HepG2 (cell line): ENCODE measurements around the gene NACC2. TPM values are rescaled to one million over a fixed set of nuclear protein-coding genes. Genes with fewer than 3 reads are reported as not detected.
A peak's percentile ranks its signal among the peaks of the same experiment; 100 is the strongest.

ENCODE experiments used
- BRCA1 ChIP-seq: sonication (generic); formaldehyde crosslinking; IDR thresholded peaks from 2 replicates; pipeline ENCODE4 v1.4.0; 2020; ENCODE audit warnings: missing genetic modification reagents
- CBX1 ChIP-seq: IDR thresholded peaks from one replicate; pipeline ENCODE4 v1.6.1; 2016; ENCODE audit warnings: antibody characterized with exemption, low read depth
- ETV5 ChIP-seq: IDR thresholded peaks from 2 replicates; pipeline ENCODE4 v1.6.1; 2018; ENCODE audit warnings: missing biosample characterization, missing genetic modification reagents, inconsistent platforms, borderline replicate concordance
- FOSL2 ChIP-seq: sonication (generic); formaldehyde crosslinking; IDR thresholded peaks from 2 replicates; pipeline ENCODE4 v1.4.0; 2020; ENCODE audit warnings: missing genetic modification reagents
- HNRNPH1 ChIP-seq: fragments of 200-400 bp; formaldehyde crosslinking; optimal IDR thresholded peaks from 2 replicates; pipeline ENCODE3; 2017; ENCODE audit warnings: mild to moderate bottlenecking, low read depth, low read length
- IKZF1 ChIP-seq: fragments of 450-650 bp; IDR thresholded peaks from 2 replicates; pipeline ENCODE4 v1.7.1; 2016
- NAIF1 ChIP-seq: sonication (generic); formaldehyde crosslinking; IDR thresholded peaks from 2 replicates; pipeline ENCODE4 v1.5.0; 2020; ENCODE audit warnings: mild to moderate bottlenecking, missing genetic modification reagents, borderline replicate concordance
- NFYB ChIP-seq: sonication (generic); formaldehyde crosslinking; IDR thresholded peaks from 2 replicates; pipeline ENCODE4 v1.4.0; 2020; ENCODE audit warnings: missing genetic modification reagents
- PHF21A ChIP-seq: sonication (generic); formaldehyde crosslinking; IDR thresholded peaks from 2 replicates; pipeline ENCODE4 v1.5.0; 2020; ENCODE audit warnings: mild to moderate bottlenecking, missing genetic modification reagents
- SMAD1 ChIP-seq: sonication (generic); formaldehyde crosslinking; IDR thresholded peaks from 2 replicates; pipeline ENCODE4 v1.4.0; 2020; ENCODE audit warnings: missing genetic modification reagents, low read depth, mild to moderate bottlenecking, borderline replicate concordance
- TBX3 ChIP-seq: fragments of 450-650 bp; IDR thresholded peaks from 2 replicates; pipeline ENCODE4 v1.6.1; 2017; ENCODE audit warnings: antibody characterized with exemption, mild to moderate bottlenecking, inconsistent platforms, borderline replicate concordance
- TRIM24 ChIP-seq: sonication (generic); formaldehyde crosslinking; IDR thresholded peaks from 2 replicates; pipeline ENCODE4 v1.8.0; 2022; ENCODE audit warnings: mild to moderate bottlenecking, missing genetic modification reagents
- ZFP36L1 ChIP-seq: sonication (generic); formaldehyde crosslinking; IDR thresholded peaks from 2 replicates; pipeline ENCODE4 v1.8.0; 2022; ENCODE audit warnings: mild to moderate bottlenecking, missing genetic modification reagents, moderate library complexity
- ZNF235 ChIP-seq: sonication (generic); formaldehyde crosslinking; IDR thresholded peaks from 2 replicates; pipeline ENCODE4 v1.8.1; 2023; ENCODE audit warnings: mild to moderate bottlenecking, missing genetic modification reagents, borderline replicate concordance
- ZNF282 ChIP-seq: fragments of 450-650 bp; IDR thresholded peaks from 2 replicates; pipeline ENCODE4 v1.6.1; 2018; ENCODE audit not compliant: partially characterized antibody
- ZNF333 ChIP-seq: sonication (generic); formaldehyde crosslinking; IDR thresholded peaks from 2 replicates; pipeline ENCODE4 v1.4.0; 2020; ENCODE audit warnings: mild to moderate bottlenecking, missing genetic modification reagents, borderline replicate concordance
- ZNF382 ChIP-seq: sonication (generic); formaldehyde crosslinking; IDR thresholded peaks from 2 replicates; pipeline ENCODE4 v1.5.0; 2020; ENCODE audit warnings: missing genetic modification reagents, mild to moderate bottlenecking, borderline replicate concordance
- ZNF451 ChIP-seq: sonication (generic); formaldehyde crosslinking; IDR thresholded peaks from 2 replicates; pipeline ENCODE4 v1.5.0; 2020; ENCODE audit warnings: mild to moderate bottlenecking, missing genetic modification reagents
- ZNF468 ChIP-seq: sonication (generic); formaldehyde crosslinking; IDR thresholded peaks from 2 replicates; pipeline ENCODE4 v1.8.0; 2022; ENCODE audit warnings: mild to moderate bottlenecking, moderate library complexity, missing genetic modification reagents
- ZNF773 ChIP-seq: sonication (generic); formaldehyde crosslinking; IDR thresholded peaks from 2 replicates; pipeline ENCODE4 v1.4.0; 2020; ENCODE audit warnings: missing genetic modification reagents, borderline replicate concordance
- ZNF780A ChIP-seq: sonication (generic); formaldehyde crosslinking; IDR thresholded peaks from 2 replicates; pipeline ENCODE4 v1.8.0; 2022; ENCODE audit warnings: mild to moderate bottlenecking, missing genetic modification reagents, moderate library complexity
- ZNF839 ChIP-seq: sonication (generic); formaldehyde crosslinking; IDR thresholded peaks from 2 replicates; pipeline ENCODE4 v1.4.0; 2020; ENCODE audit warnings: missing genetic modification reagents, mild to moderate bottlenecking, borderline replicate concordance
- ZNF891 ChIP-seq: sonication (generic); formaldehyde crosslinking; IDR thresholded peaks from 2 replicates; pipeline ENCODE4 v1.5.0; 2020; ENCODE audit warnings: mild to moderate bottlenecking, missing genetic modification reagents
- polyA plus RNA-seq, 8 experiments: library from polyadenylated mRNA; depleted of rRNA in 3 of 8; stranded (reverse) in 7 of 8; unstranded in 1 of 8; fragments of >200 nt; fragmentation: Illumina TruSeq in 4 of 8; extraction: Trizol in 4 of 8; gene quantifications; 2 replicates each; pipeline versions ENCODE4 v1.2.1 to v1.2.3, GENCODE V29; 2011 to 2016; ENCODE audit warnings: low read depth in 4 of 8, missing spikeins in 1 of 8, mixed read lengths in 1 of 8; ENCODE audit not compliant: insufficient read depth in 1 of 8
- total RNA-seq, 5 experiments: library from RNA; depleted of rRNA; stranded (reverse); fragments of >200 nt; fragmentation: Illumina TruSeq; extraction: Trizol; gene quantifications; 2 replicates each; pipeline ENCODE4 v1.2.3, GENCODE V29; 2016; ENCODE audit warnings: low read depth in 1 of 5
- TF ChIP-seq, protein P1 (sequence below): sonication (generic); formaldehyde crosslinking; IDR thresholded peaks from 2 replicates; pipeline ENCODE4 v1.4.0; 2020; ENCODE audit warnings: missing genetic modification reagents, borderline replicate concordance
- TF ChIP-seq, protein P2 (sequence below): IDR thresholded peaks from 2 replicates; pipeline ENCODE4 v1.6.1; 2016
- TF ChIP-seq, protein P3 (sequence below): sonication (generic); formaldehyde crosslinking; IDR thresholded peaks from 2 replicates; pipeline ENCODE4 v1.8.0; 2022; ENCODE audit warnings: low read depth, missing genetic modification reagents
- TF ChIP-seq, protein P4 (sequence below): sonication (generic); formaldehyde crosslinking; IDR thresholded peaks from 2 replicates; pipeline ENCODE4 v1.5.0; 2020; ENCODE audit warnings: mild to moderate bottlenecking, low read depth, missing genetic modification reagents, borderline replicate concordance

NACC2 gene
- total and polyA plus RNA-seq, 2 of the 13 experiments (the other 11 are each of a cell fraction or from before 2014, with no cell fraction given): 5.9 to 12.3 TPM

DNA sequence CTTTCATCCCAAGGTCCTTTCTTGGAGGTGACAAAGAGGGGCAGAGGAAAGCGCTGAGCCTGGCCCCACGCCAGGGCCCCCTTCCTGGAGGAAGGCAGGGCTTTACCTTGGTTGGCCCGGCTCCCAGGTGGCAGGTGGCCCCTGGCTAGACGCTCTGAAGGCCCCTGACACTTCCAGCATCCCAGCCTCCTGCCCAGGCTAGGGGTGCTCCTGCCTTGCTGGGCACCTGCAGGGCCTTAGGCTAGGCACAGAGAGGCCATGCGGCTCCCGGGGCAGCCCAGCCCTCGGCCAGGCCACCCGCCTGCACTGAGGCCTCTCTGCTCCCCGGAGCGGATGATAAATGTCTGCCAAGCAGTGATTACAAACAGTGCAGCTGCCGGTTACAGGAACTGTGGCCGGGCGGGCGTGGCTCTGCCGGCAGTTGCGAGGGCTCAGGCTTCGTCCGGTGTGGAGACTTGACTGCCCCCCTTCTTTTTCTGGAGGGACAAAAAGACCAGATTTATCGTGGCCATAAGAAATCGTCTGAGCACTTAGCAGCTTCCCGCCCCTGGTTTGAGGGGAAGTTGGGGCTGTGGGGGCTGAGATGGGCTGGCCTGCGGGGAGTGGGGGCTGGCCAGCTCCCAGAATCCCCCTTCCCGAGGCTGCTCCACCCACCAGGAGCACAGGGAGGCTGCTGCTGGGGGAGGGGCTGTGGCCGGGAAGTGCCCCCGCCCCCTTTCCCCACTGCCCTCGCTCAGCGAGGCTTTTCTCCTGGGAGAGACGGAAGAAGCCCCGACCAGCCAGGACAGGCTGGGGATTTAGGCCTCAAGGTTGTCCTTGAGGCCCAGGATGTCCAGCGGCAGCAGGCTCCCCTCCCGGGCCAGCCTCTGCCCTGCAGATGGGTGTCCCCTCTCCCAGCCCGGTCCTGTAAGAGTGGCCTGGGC lies 102.3 kb downstream of the NACC2 start (continued):
- TF ChIP-seq ZNF891 (CRISPR knock-in tag): no peak
- peak; percentile 93 for TF ChIP-seq PHF21A
- no peak for TF ChIP-seq ZNF282
- TF ChIP-seq ZNF839 (CRISPR knock-in tag): no peak
- TF ChIP-seq ZNF468: no peak
- TF ChIP-seq, protein P1, sequence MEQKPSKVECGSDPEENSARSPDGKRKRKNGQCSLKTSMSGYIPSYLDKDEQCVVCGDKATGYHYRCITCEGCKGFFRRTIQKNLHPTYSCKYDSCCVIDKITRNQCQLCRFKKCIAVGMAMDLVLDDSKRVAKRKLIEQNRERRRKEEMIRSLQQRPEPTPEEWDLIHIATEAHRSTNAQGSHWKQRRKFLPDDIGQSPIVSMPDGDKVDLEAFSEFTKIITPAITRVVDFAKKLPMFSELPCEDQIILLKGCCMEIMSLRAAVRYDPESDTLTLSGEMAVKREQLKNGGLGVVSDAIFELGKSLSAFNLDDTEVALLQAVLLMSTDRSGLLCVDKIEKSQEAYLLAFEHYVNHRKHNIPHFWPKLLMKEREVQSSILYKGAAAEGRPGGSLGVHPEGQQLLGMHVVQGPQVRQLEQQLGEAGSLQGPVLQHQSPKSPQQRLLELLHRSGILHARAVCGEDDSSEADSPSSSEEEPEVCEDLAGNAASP: peak; percentile 11; the same call in 1 of the 2 replicates
- TF ChIP-seq ZNF773: no peak
- TF ChIP-seq, protein P2, sequence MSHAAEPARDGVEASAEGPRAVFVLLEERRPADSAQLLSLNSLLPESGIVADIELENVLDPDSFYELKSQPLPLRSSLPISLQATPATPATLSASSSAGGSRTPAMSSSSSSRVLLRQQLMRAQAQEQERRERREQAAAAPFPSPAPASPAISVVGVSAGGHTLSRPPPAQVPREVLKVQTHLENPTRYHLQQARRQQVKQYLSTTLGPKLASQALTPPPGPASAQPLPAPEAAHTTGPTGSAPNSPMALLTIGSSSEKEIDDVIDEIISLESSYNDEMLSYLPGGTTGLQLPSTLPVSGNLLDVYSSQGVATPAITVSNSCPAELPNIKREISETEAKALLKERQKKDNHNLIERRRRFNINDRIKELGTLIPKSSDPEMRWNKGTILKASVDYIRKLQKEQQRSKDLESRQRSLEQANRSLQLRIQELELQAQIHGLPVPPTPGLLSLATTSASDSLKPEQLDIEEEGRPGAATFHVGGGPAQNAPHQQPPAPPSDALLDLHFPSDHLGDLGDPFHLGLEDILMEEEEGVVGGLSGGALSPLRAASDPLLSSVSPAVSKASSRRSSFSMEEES (CRISPR knock-in tag): no peak
- TF ChIP-seq ETV5 (CRISPR knock-in tag): peak; percentile 82
- TF ChIP-seq IKZF1: no peak
- TF ChIP-seq TBX3: no peak
- no peak for TF ChIP-seq TRIM24 (CRISPR knock-in tag)
- TF ChIP-seq ZNF780A (CRISPR knock-in tag): no peak; the same call in 1 of the 2 replicates
- no peak for TF ChIP-seq NFYB (CRISPR knock-in tag)
- TF ChIP-seq NAIF1 (CRISPR knock-in tag): no peak
- TF ChIP-seq, protein P3, sequence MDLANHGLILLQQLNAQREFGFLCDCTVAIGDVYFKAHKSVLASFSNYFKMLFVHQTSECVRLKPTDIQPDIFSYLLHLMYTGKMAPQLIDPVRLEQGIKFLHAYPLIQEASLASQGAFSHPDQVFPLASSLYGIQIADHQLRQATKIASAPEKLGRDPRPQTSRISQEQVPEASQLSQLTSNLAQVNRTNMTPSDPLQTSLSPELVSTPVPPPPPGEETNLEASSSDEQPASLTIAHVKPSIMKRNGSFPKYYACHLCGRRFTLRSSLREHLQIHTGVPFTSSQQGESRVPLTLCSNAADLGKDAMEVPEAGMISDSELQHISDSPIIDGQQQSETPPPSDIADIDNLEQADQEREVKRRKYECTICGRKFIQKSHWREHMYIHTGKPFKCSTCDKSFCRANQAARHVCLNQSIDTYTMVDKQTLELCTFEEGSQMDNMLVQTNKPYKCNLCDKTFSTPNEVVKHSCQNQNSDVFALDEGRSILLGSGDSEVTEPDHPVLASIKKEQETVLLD (CRISPR knock-in tag): peak; percentile 45; the same call in 1 of the 2 replicates
- TF ChIP-seq ZNF451 (CRISPR knock-in tag): no peak
- no peak for TF ChIP-seq HNRNPH1
- TF ChIP-seq FOSL2 (CRISPR knock-in tag): no peak; the same call in none of the 2 replicates
- no peak for TF ChIP-seq ZNF382
- TF ChIP-seq ZNF235 (CRISPR knock-in tag): no peak; the same call in 1 of the 2 replicates
- TF ChIP-seq, protein P4, sequence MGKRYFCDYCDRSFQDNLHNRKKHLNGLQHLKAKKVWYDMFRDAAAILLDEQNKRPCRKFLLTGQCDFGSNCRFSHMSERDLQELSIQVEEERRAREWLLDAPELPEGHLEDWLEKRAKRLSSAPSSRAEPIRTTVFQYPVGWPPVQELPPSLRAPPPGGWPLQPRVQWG (CRISPR knock-in tag): no peak
- no peak for TF ChIP-seq ZFP36L1 (CRISPR knock-in tag)
- no peak for TF ChIP-seq CBX1
- TF ChIP-seq ZNF333 (CRISPR knock-in tag): no peak
- TF ChIP-seq BRCA1: no peak
- TF ChIP-seq SMAD1 (CRISPR knock-in tag): no peak
